ENCODE measurements around the gene CFAP99.

- no peak for TF ChIP-seq CTCF (conservative IDR thresholded peaks at IDR 0.05; ENCODE audit: low read length)
- TF ChIP-seq EZH2phosphoT487 (IDR thresholded peaks at IDR 0.05; ENCODE audit: borderline replicate concordance) = no peak
Measured at GRCh38 chr4:2397596-2398379, 21.0 kb upstream of the CFAP99 start.
